ENCODE results near the gene ZNF697.
"Not testable (repeated sequence)": the region's sequence is repeated elsewhere in the genome, so short reads cannot be mapped to it uniquely, and the experiment has no call there.

Gene ZNF697

GRCh38 chr1:119595606-119596005 lies 52.5 kb downstream of the ZNF697 start:
- no peak for DNase-seq

- DNase-seq = no peak
These were observed 52.9 kb downstream of the ZNF697 start for GRCh38 chr1:119595168-119595567.

GRCh38 chr1:119594376-119594775 lies 53.7 kb downstream of the ZNF697 start:
- no peak for DNase-seq

GRCh38 chr1:119593805-119594204 lies 54.3 kb downstream of the ZNF697 start:
- no peak for DNase-seq

- DNase-seq = no peak
These were observed 57.7 kb downstream of the ZNF697 start for GRCh38 chr1:119590393-119590792.

GRCh38 chr1:119588621-119589020 lies 59.4 kb downstream of the ZNF697 start:
- no peak for DNase-seq

GRCh38 chr1:119587341-119587740 lies 60.7 kb downstream of the ZNF697 start:
- DNase-seq = no peak

- DNase-seq = not testable (repeated sequence)
These were observed 62.3 kb downstream of the ZNF697 start for GRCh38 chr1:119585801-119586200.

- no peak for DNase-seq
These were observed 65.3 kb downstream of the ZNF697 start for GRCh38 chr1:119582801-119583200.

- DNase-seq = not testable (repeated sequence)
These were observed 67.0 kb downstream of the ZNF697 start for GRCh38 chr1:119581076-119581475.

GRCh38 chr1:119573886-119574285 lies 74.2 kb downstream of the ZNF697 start:
- no peak for DNase-seq

- not testable (repeated sequence) for DNase-seq
These were observed 78.0 kb downstream of the ZNF697 start for GRCh38 chr1:119569930-119570622.

Data from NCI-H446 treated with DMSO at 0.1 percent for 48 hours (cell line).